ENCODE measurements around the gene KIF20B.
"Not testable (repeated sequence)": the region's sequence is repeated elsewhere in the genome, so short reads cannot be mapped to it uniquely, and the experiment has no call there.

Gene KIF20B

GRCh38 chr10:89685936-89686335 is 15.5 kb upstream of the KIF20B start:
- DNase-seq, result no peak

GRCh38 chr10:89690027-89690426 is 11.4 kb upstream of the KIF20B start:
- no peak for DNase-seq

DNA sequence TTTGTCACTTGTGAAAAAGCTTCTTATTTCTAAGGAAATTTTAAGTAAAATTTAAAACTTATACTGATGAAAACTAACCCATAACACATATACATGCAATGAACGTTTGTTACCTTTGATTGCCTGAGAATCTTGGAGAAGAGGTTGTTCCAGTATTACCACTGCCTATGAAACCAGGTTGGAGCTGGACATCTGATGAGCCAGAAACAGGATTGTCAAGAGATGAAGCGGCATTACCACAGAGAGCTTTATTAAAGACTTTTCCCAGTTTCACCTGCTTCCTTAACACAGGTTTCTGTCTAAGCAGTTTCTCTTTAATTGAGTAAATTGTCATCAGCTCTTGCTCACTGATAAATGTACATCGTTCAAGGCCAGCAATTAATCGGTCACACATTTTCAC is 9.0 kb upstream of the KIF20B start:
- no peak for DNase-seq

- no peak for DNase-seq
Measured at GRCh38 chr10:89693176-89693575, 8.2 kb upstream of the KIF20B start.

DNA sequence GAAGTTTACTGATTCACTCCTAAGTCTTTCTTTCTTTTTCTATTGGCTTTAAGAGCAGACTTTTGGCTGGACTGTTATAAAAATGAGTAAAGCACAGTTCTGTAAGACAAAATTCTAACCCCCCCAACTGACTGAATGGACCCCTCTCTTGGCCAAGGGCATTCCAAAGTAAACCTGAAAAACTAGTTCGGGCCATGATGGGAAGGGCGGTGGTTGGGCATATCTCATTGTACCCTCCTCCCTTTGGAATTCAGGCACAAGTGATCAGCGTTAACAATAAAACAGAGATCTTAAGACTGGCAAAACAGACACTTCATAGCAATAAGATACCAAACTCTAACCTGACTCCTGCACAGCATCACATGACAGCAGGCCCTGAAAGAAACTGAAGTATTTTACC is 6.1 kb upstream of the KIF20B start:
- DNase-seq, result no peak

GRCh38 chr10:89697946-89698345 is 3.4 kb upstream of the KIF20B start:
- no peak for DNase-seq

GRCh38 chr10:89699581-89700064 is 1.8 kb upstream of the KIF20B start:
- no peak for DNase-seq

GRCh38 chr10:89700923-89701241 is 508 bp upstream of the KIF20B start:
- DNase-seq, result no peak

DNA sequence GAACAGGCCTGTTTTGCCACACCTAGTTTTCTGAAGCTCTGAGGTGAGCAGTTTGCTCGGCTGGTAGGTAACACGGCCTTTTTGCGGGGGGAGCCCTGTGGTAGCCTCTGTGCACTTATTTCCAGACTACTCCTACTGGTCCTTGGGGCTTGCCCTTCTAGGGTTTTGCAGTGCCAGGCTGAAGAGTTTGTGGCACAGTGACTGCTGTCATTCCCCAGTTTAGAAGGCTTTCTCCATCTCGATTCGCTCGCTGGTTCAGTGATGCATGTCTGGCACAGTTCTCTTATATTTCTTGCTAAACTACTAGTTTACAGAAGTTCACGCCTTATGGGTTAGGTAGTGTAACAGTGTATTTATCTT is 711 bp downstream of the KIF20B start:
- DNase-seq, result no peak

DNA sequence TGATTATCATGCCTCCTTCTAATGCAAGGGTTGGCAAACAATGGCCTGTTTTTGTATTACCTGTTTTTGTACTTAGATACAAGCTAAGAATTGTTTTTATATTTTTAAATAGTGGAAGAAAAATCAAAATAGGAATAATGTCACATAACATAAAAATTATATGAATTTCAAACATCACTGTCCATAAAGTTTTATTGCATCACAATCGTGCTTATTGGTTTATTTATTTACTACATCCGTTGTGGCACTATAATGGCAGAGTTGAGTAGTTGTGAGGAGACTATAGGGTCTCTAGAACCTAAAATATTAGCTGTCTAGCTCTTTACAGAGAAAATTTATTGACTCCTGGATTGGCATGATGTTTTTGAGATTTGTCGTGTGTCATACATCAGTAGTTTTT is 4.1 kb downstream of the KIF20B start:
- DNase-seq, result no peak

DNA sequence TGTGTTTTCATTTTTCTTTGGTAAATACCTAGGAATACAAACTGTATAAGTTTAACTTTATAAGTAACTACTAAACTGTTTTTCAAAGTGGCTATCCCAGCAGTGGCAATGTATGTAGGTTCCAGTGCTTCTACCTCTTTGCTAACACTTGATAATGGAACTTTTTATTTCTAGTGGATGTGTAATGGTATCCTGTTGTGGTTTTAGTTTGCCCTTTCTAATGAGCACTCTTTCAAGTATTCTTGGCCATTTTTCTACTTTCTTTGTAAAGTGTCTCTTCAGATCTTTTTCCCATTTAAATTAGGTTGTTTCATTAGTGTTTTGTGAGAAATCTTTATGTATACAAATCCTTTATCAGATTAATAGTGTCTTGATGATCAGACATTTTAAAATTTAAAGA is 4.6 kb downstream of the KIF20B start:
- DNase-seq, result no peak

- DNase-seq, result no peak
Measured at GRCh38 chr10:89707372-89707771, 6.0 kb downstream of the KIF20B start.

DNA sequence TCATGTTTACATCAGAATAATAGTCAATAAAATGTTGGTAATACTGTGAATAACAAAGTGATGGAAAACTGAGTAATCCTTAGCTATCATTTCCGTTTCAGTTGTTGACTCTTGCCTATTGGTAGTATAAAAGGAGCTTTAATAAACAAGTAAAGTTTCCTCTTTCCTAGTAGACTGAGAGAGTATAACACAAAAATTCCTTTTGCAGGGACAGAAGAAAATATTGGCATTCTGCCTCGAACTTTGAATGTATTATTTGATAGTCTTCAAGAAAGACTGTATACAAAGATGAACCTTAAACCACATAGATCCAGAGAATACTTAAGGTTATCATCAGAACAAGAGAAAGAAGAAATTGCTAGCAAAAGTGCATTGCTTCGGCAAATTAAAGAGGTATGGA is 9.4 kb downstream of the KIF20B start:
- no peak for DNase-seq

DNA sequence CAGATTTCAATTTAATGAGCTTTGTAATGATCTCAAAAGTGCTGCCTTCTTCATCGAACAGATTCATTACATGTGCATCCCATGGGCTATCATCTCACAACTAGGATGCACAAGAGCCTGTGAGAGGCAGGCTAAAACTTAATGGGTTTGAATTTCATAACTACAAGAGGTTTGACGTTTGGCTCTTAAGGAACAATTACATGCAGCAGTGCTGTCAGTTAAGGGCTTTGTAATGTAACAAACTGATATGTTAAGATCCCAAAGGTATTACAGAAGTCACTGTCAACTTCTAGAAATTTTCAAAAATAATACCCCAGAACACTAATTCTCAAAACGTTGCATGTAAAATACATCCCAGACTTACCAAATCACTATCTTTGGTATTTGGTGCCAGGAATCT is 33.2 kb downstream of the KIF20B start:
- DNase-seq, result no peak

DNA sequence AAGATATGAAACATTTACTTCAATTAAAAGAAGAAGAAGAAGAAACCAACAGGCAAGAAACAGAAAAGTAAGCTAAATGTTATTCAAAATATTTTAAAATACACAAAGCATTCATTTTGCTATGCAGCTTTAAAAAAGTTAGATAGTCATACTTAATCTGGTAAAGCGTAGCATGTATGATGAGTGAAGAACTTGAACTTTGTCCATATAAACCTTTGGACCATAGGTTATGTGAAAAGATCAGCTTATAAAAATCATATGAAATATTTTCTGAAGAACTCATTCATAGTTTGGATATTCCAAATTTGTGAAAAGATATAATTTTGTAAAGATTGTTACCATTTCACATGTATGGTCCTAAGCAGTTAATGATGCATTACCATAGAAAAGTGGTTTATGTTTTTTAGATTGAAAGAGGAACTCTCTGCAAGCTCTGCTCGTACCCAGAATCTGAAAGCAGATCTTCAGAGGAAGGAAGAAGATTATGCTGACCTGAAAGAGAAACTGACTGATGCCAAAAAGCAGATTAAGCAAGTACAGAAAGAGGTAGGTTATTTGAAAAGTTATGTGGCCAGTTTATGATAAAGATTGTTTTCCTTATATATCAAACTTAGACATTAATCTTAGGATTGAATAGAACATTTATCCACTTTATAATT is 37.3 kb downstream of the KIF20B start:
- peak; percentile 69 for DNase-seq

- DNase-seq, result no peak
Measured at GRCh38 chr10:89741126-89741762, 39.9 kb downstream of the KIF20B start.

- no peak for DNase-seq
Measured at GRCh38 chr10:89744026-89744425, 42.6 kb downstream of the KIF20B start.

DNA sequence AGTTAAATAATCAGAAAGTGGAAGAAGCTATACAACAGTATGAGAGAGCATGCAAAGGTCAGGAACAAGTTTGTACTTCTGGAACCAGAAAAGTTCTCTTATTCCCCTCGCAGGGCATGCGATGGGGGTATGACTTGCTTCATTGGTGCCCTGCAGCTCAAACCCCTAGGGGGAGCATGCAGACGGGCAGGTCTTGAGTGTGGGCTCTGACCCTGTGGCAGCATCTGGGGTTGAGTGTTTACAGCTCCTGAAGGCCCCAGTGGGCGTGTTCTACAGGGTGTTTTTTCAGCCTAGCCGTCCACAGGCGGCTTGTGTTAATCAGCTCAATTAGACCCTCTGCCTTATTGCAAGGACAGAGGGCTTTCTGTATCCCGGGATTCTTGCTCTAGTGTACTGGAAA is 44.5 kb downstream of the KIF20B start:
- no peak for DNase-seq

DNA sequence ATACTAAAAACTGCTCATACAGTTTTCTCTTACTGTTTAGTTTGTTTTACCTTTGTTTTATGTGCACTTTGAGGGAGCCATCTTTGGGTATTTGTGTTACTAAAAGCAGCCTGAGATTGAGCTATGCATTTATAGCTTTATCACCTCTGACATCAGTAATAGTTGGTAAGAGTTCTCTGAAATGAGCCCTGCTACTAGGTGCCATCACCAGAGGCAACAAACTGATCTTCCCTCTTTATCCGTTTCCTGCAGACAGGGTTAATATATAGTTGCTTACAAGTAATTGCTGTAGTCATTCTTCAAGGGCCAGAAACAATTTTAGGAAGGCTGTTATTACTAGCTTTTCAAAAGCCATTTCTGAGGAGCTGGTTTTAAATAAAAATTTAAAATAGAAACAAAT is 49.1 kb downstream of the KIF20B start:
- DNase-seq, result no peak

GRCh38 chr10:89755374-89755773 is 54.0 kb downstream of the KIF20B start:
- no peak for DNase-seq

DNA sequence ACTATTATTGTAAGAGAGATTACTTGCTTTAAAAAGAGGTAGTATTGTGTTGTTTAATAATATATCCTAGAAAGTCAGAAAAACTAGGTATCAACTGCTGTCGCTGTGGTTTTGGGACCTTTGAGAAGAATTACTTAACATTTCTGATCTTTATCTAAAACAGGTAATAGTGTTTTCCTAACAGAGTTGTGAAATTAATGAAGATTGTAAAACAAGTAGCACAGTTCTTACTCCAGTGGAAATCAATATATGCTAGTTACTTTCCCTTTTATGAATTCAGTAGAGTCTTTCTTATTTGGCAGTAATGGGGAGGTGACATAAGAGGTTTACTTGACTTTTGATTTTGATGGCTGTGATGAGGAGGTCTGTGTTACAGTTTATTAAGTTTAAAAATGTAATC is 58.1 kb downstream of the KIF20B start:
- no peak for DNase-seq

DNA sequence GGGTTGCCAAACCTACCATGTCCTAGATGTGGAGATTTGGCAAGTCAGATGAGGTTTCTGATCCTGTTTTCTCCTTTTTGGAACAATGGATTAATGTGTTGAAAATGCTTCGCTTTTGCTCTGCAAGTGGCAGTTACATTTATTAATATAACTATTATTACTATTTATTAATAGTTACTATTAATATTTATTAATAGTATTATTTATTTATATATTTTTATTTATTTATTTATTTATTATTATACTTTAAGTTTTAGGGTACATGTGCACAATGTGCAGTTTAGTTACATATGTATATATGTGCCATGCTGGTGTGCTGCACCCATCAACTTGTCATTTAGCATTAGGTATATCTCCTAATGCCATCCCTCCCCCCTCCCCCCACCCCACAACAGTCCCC is 62.3 kb downstream of the KIF20B start:
- not testable (repeated sequence) for DNase-seq

GRCh38 chr10:89771684-89772083 is 70.3 kb downstream of the KIF20B start:
- no peak for DNase-seq

GRCh38 chr10:89773081-89773480 is 71.7 kb downstream of the KIF20B start:
- no peak for DNase-seq

GRCh38 chr10:89776665-89777064 is 75.3 kb downstream of the KIF20B start:
- no peak for DNase-seq

Data from suppressor macrophage treated with lipopolysaccharide for 4 hours (primary cell).